Vagina (tissue), 2 donors: Measurements from ENCODE around the gene PCDH19.

ENCODE experiments used
- CTCF ChIP-seq, 3 experiments: fragments of 450-650 bp in 2 of 3; fragments of 200-600 bp in 1 of 3; sonication (generic) in 1 of 3; IDR thresholded peaks; one replicate each; pipeline ENCODE4 v1.5.1; 2017 to 2019; ENCODE audit warnings: antibody characterized with exemption in 3 of 3, mild to moderate bottlenecking in 2 of 3, moderate library complexity in 2 of 3
- POLR2A ChIP-seq, 2 donors: fragments of 450-650 bp; IDR thresholded peaks; one replicate each; pipeline ENCODE4 v1.6.1; 2017; ENCODE audit warnings: antibody characterized with exemption in 2 of 2, mild to moderate bottlenecking in 2 of 2, moderate library complexity in 2 of 2
- POLR2AphosphoS5 ChIP-seq, 2 donors: sonication (generic); formaldehyde crosslinking; IDR thresholded peaks; one replicate each; pipeline ENCODE4 v1.9.0; 2017; ENCODE audit warnings: antibody characterized with exemption in 2 of 2, mild to moderate bottlenecking in 2 of 2, low read depth in 1 of 2; ENCODE audit not compliant: insufficient read depth in 1 of 2

- no peak for TF ChIP-seq CTCF (IDR thresholded peaks at IDR 0.05)
- no peak for TF ChIP-seq POLR2AphosphoS5 (IDR thresholded peaks at IDR 0.05; ENCODE audit: insufficient read depth in 1 of 2, low read depth in 1 of 2)
- TF ChIP-seq POLR2A (IDR thresholded peaks at IDR 0.05), result no peak
Observed at GRCh38 chrX:100381619-100382018, 28.5 kb downstream of the PCDH19 start.
